VCaP (cell line): ENCODE results near the gene ADCY5.

ENCODE experiments used
- H3K27ac ChIP-seq: fragments of 450-650 bp; 2 replicates; pipeline ENCODE4 v1.5.1; 2017
- CTCF ChIP-seq: fragments of 450-650 bp; conservative IDR thresholded peaks from 2 replicates; pipeline ENCODE4 v1.5.1; 2017; ENCODE audit warnings: mild to moderate bottlenecking, moderate library complexity

ADCY5 gene

GRCh38 chr3:123420416-123420968 is 28.4 kb downstream of the ADCY5 start:
- no peak overlapping the region for H3K27ac ChIP-seq
- TF ChIP-seq CTCF = no peak

- TF ChIP-seq CTCF = no peak
- no peak overlapping the region for H3K27ac ChIP-seq
These were observed 29.0 kb downstream of the ADCY5 start for GRCh38 chr3:123419850-123420297.

GRCh38 chr3:123419181-123419849 is 29.6 kb downstream of the ADCY5 start:
- H3K27ac ChIP-seq = no peak overlapping the region
- TF ChIP-seq CTCF = no peak

GRCh38 chr3:123416647-123417046 is 32.2 kb downstream of the ADCY5 start:
- H3K27ac ChIP-seq = no peak overlapping the region
- TF ChIP-seq CTCF = no peak

- TF ChIP-seq CTCF = no peak
- H3K27ac ChIP-seq = no peak overlapping the region
These were observed 32.7 kb downstream of the ADCY5 start for GRCh38 chr3:123416173-123416572.

- no peak overlapping the region for H3K27ac ChIP-seq
- TF ChIP-seq CTCF = no peak
These were observed 33.7 kb downstream of the ADCY5 start for GRCh38 chr3:123414973-123415775.

- no peak for TF ChIP-seq CTCF
- H3K27ac ChIP-seq = no peak overlapping the region
These were observed 35.9 kb downstream of the ADCY5 start for GRCh38 chr3:123412811-123413604.
